Adrenal gland (tissue), 5 donors: Measurements from ENCODE around the gene DNAH12.

Source experiments
- CTCF ChIP-seq, 6 experiments: fragments of 450-650 bp in 4 of 6; fragments of 200-600 bp in 2 of 6; sonication (generic) in 1 of 6; IDR thresholded peaks; 1 replicate in 5 of 6; 2 replicates in 1 of 6; pipeline versions ENCODE4 v1.5.1 to v1.8.0; 2016 to 2021; ENCODE audit warnings: antibody characterized with exemption in 6 of 6, mild to moderate bottlenecking in 2 of 6, moderate library complexity in 1 of 6
- POLR2A ChIP-seq, 2 donors: fragments of 450-650 bp; IDR thresholded peaks; one replicate each; pipeline ENCODE4 v1.6.1; 2017; ENCODE audit warnings: antibody characterized with exemption in 2 of 2, mild to moderate bottlenecking in 2 of 2, moderate library complexity in 1 of 2
- donor health status: DM: no; HTN: no; CAD: no.

- peak in 4 of 6 experiments; percentile 15 to 30 (median 24) for TF ChIP-seq CTCF (IDR thresholded peaks at IDR 0.05)
- no peak for TF ChIP-seq POLR2A (IDR thresholded peaks at IDR 0.05)
Measured at GRCh38 chr3:57434041-57434440, 110.1 kb downstream of the DNAH12 start.
